Brain microvascular endothelial cell (primary cell): ENCODE measurements around the gene ANKLE1.

Experiments
- DNase-seq: peaks from one replicate; pipeline ENCODE4 v3.0.0-alpha.2; 2020
- H3K27ac ChIP-seq: fragments of 250-450 bp; sonication (Bioruptor Pico); 2 replicates; pipeline ENCODE4 v1.5.1; 2020; ENCODE audit warnings: mild to moderate bottlenecking, moderate library complexity
- H3K27me3 ChIP-seq: fragments of 250-450 bp; sonication (Bioruptor Pico); replicated peaks from 2 replicates; pipeline ENCODE4 v1.5.1; 2020; ENCODE audit warnings: mild to moderate bottlenecking
- H3K36me3 ChIP-seq: fragments of 250-450 bp; sonication (Bioruptor Pico); replicated peaks from 2 replicates; pipeline ENCODE4 v1.5.1; 2020; ENCODE audit warnings: mild to moderate bottlenecking
- H3K4me3 ChIP-seq: 2 replicates; pipeline ENCODE4 v1.5.1; 2011; ENCODE audit warnings: low read depth, mild to moderate bottlenecking, control low read depth, low read length, moderate library complexity
- in situ Hi-C: cut with HindIII; loops from 2 replicates; pipeline ENCODE4 v1.10.0; 2017; ENCODE audit warnings: low sequenced_read_pairs, low pct_ligation_motif_present
- TF ChIP-seq, protein P1 (sequence below): IDR thresholded peaks from 2 replicates; pipeline ENCODE4 v1.5.1; 2011; ENCODE audit warnings: low read depth, mild to moderate bottlenecking, moderate library complexity, low read length, control low read depth, inconsistent platforms; ENCODE audit errors: missing control alignments

ANKLE1 gene

DNA sequence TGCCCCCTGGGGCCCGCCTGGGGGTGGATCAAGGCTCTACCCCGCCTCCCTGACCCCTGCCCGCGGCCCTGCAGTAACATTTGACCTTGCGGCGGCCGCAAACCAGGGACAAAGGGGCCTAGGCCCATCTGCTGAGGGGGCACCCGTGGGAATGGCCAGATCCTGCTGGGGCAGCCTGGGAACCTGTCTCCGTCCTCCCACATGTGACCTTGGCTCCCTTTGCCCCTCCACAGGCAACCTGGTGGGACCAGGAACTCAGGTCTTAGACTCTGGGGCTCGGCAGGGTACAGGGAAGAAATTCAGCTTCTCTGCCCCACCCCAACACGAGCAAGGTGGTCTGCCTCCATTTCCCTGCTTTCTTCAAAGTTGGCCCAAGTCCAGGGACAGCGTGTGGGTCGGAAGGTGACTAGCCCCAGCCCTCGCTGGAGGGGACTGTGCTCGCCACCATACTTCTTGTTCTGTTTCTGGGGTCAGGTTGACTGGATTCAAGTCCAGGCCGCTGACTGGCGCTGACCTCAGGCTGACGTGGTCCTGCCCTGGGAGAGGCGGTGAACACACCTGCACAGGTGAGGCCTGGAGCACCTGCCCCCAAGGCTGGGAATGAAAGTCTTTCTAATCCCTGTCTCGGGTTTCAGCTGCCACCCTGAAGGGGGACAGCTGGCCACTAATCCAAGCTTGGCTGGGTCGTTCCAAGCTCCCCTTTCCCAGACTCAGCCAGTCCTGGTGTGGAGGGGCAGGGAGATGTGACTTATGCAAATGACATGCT, 33.5 kb upstream of the ANKLE1 start:
- no peak overlapping the region for H3K4me3 ChIP-seq

DNA sequence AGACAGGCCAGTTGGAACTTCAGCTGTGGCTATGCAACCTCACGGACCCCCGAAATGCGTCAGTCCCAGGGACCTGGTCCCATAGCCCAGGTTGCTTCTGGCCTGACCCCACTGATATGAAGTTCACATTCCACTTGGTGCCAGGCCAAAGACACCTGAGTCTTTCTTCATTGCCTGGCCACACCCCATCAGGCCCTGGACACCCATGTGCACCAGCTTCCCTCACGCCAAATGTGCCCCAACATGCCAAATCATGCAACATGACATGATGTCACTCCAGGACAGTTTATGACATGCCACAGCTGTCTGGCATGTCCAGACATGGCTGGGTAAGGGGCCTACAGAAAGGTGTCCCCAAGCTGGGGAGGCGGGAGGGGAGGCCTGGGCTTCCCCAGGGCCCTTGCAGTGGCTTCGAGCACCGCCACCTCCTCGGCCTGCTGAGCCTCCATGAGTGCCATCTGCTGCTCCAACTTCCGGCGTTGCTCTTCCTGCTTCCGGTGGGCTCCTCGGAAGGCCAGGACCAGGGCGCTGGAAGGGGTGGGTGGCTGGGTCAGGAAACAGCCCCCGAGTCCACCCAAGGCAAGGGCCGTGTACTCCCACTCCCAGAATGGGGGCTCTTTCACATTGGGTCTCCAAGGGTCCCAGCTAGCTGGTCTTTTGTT, 31.7 kb upstream of the ANKLE1 start:
- no peak overlapping the region for H3K27ac ChIP-seq
- TF ChIP-seq, protein P1, sequence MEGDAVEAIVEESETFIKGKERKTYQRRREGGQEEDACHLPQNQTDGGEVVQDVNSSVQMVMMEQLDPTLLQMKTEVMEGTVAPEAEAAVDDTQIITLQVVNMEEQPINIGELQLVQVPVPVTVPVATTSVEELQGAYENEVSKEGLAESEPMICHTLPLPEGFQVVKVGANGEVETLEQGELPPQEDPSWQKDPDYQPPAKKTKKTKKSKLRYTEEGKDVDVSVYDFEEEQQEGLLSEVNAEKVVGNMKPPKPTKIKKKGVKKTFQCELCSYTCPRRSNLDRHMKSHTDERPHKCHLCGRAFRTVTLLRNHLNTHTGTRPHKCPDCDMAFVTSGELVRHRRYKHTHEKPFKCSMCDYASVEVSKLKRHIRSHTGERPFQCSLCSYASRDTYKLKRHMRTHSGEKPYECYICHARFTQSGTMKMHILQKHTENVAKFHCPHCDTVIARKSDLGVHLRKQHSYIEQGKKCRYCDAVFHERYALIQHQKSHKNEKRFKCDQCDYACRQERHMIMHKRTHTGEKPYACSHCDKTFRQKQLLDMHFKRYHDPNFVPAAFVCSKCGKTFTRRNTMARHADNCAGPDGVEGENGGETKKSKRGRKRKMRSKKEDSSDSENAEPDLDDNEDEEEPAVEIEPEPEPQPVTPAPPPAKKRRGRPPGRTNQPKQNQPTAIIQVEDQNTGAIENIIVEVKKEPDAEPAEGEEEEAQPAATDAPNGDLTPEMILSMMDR: no peak
- no peak for DNase-seq
- H3K36me3 ChIP-seq: no peaks in the 10 kb centered on the region
- H3K4me3 ChIP-seq: no peak overlapping the region
- no peaks in the 10 kb centered on the region for H3K27me3 ChIP-seq
- in situ Hi-C loops: no loop called here

More for the DNA sequence above, 33.5 kb upstream of the ANKLE1 start:
- no peak for DNase-seq
- Histone ChIP-seq H3K27me3 (no peaks in the 10 kb centered on the region), H3K27ac (no peak overlapping the region), H3K36me3 (no peaks in the 10 kb centered on the region)
- TF ChIP-seq, protein P1: no peak
- in situ Hi-C loops: no loop called here

DNA sequence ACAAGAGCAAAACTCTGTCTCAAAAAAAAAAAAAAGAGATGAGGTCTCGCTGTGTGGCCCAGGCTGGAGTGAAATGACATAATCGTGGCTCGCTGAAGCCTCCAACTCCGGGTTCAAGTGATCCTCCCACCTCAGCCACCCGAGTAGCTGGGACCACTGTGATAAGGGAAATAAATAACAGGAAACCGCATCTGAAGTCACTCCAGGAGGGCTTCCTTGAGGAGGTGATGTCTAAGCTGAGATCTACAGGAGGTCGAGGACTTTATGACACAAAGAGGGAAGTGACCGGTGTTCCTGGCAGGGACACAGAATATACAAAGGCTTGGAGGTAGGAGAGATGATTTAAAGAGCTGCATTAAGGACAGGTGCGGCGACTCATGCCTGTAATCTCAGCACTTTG, 27.1 kb upstream of the ANKLE1 start:
- Histone ChIP-seq H3K36me3 (no peaks in the 10 kb centered on the region), H3K27ac (no peak overlapping the region), H3K27me3 (no peaks in the 10 kb centered on the region), H3K4me3 (no peak overlapping the region)
- in situ Hi-C loops: no loop called here
- TF ChIP-seq, protein P1: no peak
- DNase-seq: no peak

DNA sequence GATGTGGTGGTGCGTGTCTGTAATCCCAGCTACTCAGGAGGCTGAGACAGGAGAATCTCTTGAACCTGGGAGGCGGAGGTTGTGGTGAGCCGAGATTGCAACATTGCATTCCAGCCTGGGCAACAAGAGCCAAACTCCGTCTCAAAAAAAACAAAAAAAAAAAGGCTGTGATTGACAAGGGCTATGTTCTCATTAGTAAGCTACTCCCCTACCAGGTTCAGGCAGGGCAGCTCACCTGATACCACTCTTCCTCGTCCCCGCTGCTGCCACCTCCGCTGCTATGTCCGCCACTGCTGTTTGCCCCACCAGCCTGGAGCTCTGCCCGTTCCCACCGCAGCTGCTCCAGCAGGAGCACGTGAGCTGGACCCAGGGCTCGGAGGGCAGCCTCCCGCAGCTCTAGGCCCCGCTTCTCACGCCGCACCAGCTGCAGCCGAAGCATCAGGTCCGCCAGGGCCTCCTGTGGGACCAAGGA, 26.5 kb upstream of the ANKLE1 start:
- Histone ChIP-seq H3K36me3 (no peaks in the 10 kb centered on the region), H3K27me3 (no peaks in the 10 kb centered on the region), H3K4me3 (no peak overlapping the region), H3K27ac (no peak overlapping the region)
- TF ChIP-seq, protein P1: no peak
- DNase-seq: no peak
- in situ Hi-C loops: no loop called here

DNA sequence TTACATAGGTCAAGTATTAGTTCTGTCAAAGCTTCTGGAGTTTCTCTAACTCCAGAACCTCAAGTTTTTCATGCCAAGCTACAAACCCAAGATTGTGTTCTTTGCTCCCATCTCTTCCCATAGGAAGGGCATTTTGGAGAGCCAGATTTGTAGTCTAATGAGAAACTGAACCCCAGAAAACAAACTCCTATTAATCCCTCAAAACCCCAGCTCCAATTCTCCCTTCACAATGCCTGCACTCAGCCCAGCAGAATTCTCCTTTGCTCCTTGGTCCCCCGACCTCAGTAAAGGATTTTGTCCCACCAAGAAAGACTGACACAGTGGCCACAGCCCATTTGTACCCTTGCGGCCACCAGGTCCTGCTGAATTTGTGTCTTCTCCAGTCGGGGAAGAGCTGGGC, 25.6 kb upstream of the ANKLE1 start:
- TF ChIP-seq, protein P1: no peak
- in situ Hi-C loops: no loop called here
- no peak overlapping the region for H3K4me3 ChIP-seq
- no peak overlapping the region for H3K27ac ChIP-seq
- H3K36me3 ChIP-seq: no peaks in the 10 kb centered on the region
- H3K27me3 ChIP-seq: no peaks in the 10 kb centered on the region
- no peak for DNase-seq
